ENCODE measurements around the gene MRAS. TPM values are rescaled to one million over a fixed set of nuclear protein-coding genes. Genes with fewer than 3 reads are reported as not detected.
A peak's percentile ranks its signal among the peaks of the same experiment; 100 is the strongest.
"Not testable (repeated sequence)": the region's sequence is repeated elsewhere in the genome, so short reads cannot be mapped to it uniquely, and the experiment has no call there.

Gene MRAS
- total RNA-seq, 1 donor from 2014 or later = 55.4 TPM

DNA sequence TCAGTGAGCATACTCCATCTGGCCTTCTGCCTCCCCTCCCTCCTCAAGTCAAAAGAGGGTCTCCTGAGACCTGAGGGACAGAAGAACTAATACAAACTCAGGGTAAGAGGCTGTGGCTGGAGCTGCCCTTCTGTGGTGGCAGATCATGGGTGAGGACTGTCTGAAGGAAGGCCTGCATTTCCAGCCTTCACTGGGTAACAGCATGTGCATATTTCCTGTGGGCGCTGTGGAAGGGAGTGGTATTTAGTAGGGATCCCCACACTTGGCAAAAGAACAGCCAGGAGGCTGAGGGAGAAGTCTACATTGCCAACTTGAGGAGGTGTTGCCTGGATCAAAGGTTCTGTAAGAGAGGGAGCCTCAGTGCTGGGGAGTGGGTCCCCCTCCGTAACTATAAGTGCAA, 75.9 kb downstream of the MRAS start:
- Histone ChIP-seq H3K4me3 (ENCODE audit: insufficient read depth, low read depth, low read length) (no peak overlapping the region), H2AFZ (ENCODE audit: low read depth, low read length) (no peak overlapping the region), H3K9me3 (ENCODE audit: insufficient read depth, low read depth, low read length) (no peaks in the 10 kb centered on the region), H3K9ac (ENCODE audit: low read length) (no peak overlapping the region), H3K27me3 (ENCODE audit: insufficient read depth, low read length) (no peaks in the 10 kb centered on the region), H3K4me2 (ENCODE audit: low read length) (no peak overlapping the region), H3K27ac (ENCODE audit: low read depth, low read length) (no peak overlapping the region), H3K4me1 (ENCODE audit: insufficient read depth, low read length) (no peaks in the 10 kb centered on the region), H3K36me3 (ENCODE audit: insufficient read depth, low read length) (no peaks in the 10 kb centered on the region), H3K79me2 (ENCODE audit: insufficient read depth, low read length) (no peaks in the 10 kb centered on the region), H4K20me1 (ENCODE audit: insufficient read depth, low read length) (no peaks in the 10 kb centered on the region)
- Mint-ChIP-seq H3K36me3 (ENCODE audit: low read depth, unreplicated experiment) (no peaks in the 10 kb centered on the region), H3K9me3 (ENCODE audit: unreplicated experiment) (peaks cover 2% of the 10 kb centered on the region), H3K4me1 (ENCODE audit: low read depth, unreplicated experiment) (no peaks in the 10 kb centered on the region), H3K27ac (ENCODE audit: unreplicated experiment) (no peak overlapping the region), H3K4me3 (ENCODE audit: unreplicated experiment) (no peak overlapping the region), H3K27me3 (ENCODE audit: low read depth, unreplicated experiment) (peaks cover 2% of the 10 kb centered on the region)
- DNase-seq (ENCODE audit: low read depth) (no peak), FAIRE-seq (no peak)
- TF ChIP-seq CTCF (IDR thresholded peaks at IDR 0.05; ENCODE audit: insufficient read depth, low read depth, low read length) (no peak), EZH2 (IDR thresholded peaks at IDR 0.05; ENCODE audit: insufficient read depth, low read length) (no peak)

GRCh38 chr3:138426211-138426610, 77.8 kb downstream of the MRAS start:
- no peaks in the 10 kb centered on the region for H3K36me3 Mint-ChIP-seq (ENCODE audit: low read depth, unreplicated experiment)
- H3K79me2 ChIP-seq (ENCODE audit: insufficient read depth, low read length) = no peaks in the 10 kb centered on the region
- no peak for TF ChIP-seq EZH2 (IDR thresholded peaks at IDR 0.05; ENCODE audit: insufficient read depth, low read length)
- TF ChIP-seq CTCF (IDR thresholded peaks at IDR 0.05; ENCODE audit: insufficient read depth, low read depth, low read length) = peak; percentile 62
- H3K9me3 Mint-ChIP-seq (ENCODE audit: unreplicated experiment) = no peaks in the 10 kb centered on the region
- no peak overlapping the region for H3K27ac Mint-ChIP-seq (ENCODE audit: unreplicated experiment)
- DNase-seq (ENCODE audit: low read depth) = no peak
- FAIRE-seq = no peak
- no peak overlapping the region for H3K9ac ChIP-seq (ENCODE audit: low read length)
- no peak overlapping the region for H2AFZ ChIP-seq (ENCODE audit: low read depth, low read length)
- no peak overlapping the region for H3K4me3 ChIP-seq (ENCODE audit: insufficient read depth, low read depth, low read length)
- H3K4me1 Mint-ChIP-seq (ENCODE audit: low read depth, unreplicated experiment) = no peaks in the 10 kb centered on the region
- no peaks in the 10 kb centered on the region for H3K4me1 ChIP-seq (ENCODE audit: insufficient read depth, low read length)
- H3K36me3 ChIP-seq (ENCODE audit: insufficient read depth, low read length) = no peaks in the 10 kb centered on the region
- H3K9me3 ChIP-seq (ENCODE audit: insufficient read depth, low read depth, low read length) = no peaks in the 10 kb centered on the region
- H3K27me3 ChIP-seq (ENCODE audit: insufficient read depth, low read length) = no peaks in the 10 kb centered on the region
- no peak overlapping the region for H3K27ac ChIP-seq (ENCODE audit: low read depth, low read length)
- peaks cover 3% of the 10 kb centered on the region for H3K27me3 Mint-ChIP-seq (ENCODE audit: low read depth, unreplicated experiment)
- no peaks in the 10 kb centered on the region for H4K20me1 ChIP-seq (ENCODE audit: insufficient read depth, low read length)
- no peak overlapping the region for H3K4me2 ChIP-seq (ENCODE audit: low read length)
- H3K4me3 Mint-ChIP-seq (ENCODE audit: unreplicated experiment) = no peak overlapping the region

DNA sequence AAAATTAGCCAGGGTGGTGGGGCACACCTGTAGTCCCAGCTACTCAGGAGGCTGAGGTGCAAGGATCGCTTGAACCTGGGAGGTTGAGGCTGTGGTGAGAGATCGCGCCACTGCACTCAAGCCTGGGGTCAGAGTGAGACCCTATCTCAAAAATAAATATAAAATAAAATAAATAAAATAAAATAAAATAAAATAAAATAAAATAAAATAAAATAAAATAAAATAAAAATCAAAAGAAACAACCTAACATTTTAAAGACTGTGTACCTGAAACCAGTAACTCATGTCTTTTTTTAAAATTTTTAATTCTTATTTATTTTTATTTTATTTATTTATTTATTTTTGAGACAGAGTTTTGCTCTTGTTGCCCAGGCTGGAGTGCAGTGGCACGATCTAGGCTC, 78.4 kb downstream of the MRAS start:
- not testable (repeated sequence) for H2AFZ ChIP-seq (ENCODE audit: low read depth, low read length); H3K4me2 ChIP-seq (ENCODE audit: low read length); H3K27ac Mint-ChIP-seq (ENCODE audit: unreplicated experiment); H3K27me3 Mint-ChIP-seq (ENCODE audit: low read depth, unreplicated experiment); H3K9me3 ChIP-seq (ENCODE audit: insufficient read depth, low read depth, low read length); H3K9me3 Mint-ChIP-seq (ENCODE audit: unreplicated experiment); H3K4me3 ChIP-seq (ENCODE audit: insufficient read depth, low read depth, low read length); H3K4me1 ChIP-seq (ENCODE audit: insufficient read depth, low read length); H4K20me1 ChIP-seq (ENCODE audit: insufficient read depth, low read length); H3K36me3 Mint-ChIP-seq (ENCODE audit: low read depth, unreplicated experiment); DNase-seq (ENCODE audit: low read depth); H3K4me3 Mint-ChIP-seq (ENCODE audit: unreplicated experiment); H3K36me3 ChIP-seq (ENCODE audit: insufficient read depth, low read length); H3K9ac ChIP-seq (ENCODE audit: low read length); H3K27ac ChIP-seq (ENCODE audit: low read depth, low read length); FAIRE-seq; H3K4me1 Mint-ChIP-seq (ENCODE audit: low read depth, unreplicated experiment); H3K27me3 ChIP-seq (ENCODE audit: insufficient read depth, low read length); H3K79me2 ChIP-seq (ENCODE audit: insufficient read depth, low read length)
